GM12878 (cell line): Measurements from ENCODE around the gene TRIM67. TPM values are rescaled to one million over a fixed set of nuclear protein-coding genes. Genes with fewer than 3 reads are reported as not detected.

ENCODE experiments used
- ATAC-seq: fragments of 200-7000 bp; cut with Tn5 transposase; 3 replicates; pipeline ENCODE4 v1.9.1; 2020; ENCODE audit warnings: mild to moderate bottlenecking, moderate library complexity
- BruUV-seq: library from RNA; stranded (reverse); fragments of 400-500 nt; replicated peaks from 2 replicates; lab custom pipeline; 2021; lab: Mats Ljungman, UMichigan
- CTCF ChIA-PET: fragments of 300-600 bp; sonication (Branson Sonifier 250); formaldehyde crosslinking; extraction: SDS; loops from one replicate; lab custom pipeline; 2021; ENCODE audit warnings: inconsistent platforms; lab: Yijun Ruan, JAX
- POLR2A ChIA-PET: fragments of 350-600 bp; formaldehyde crosslinking; extraction: SDS; loops from one replicate; lab custom pipeline; 2021; ENCODE audit warnings: inconsistent platforms; lab: Charles Lee
- RAD21 ChIA-PET: fragments of 300-600 bp; sonication (Branson Sonifier 250); formaldehyde crosslinking; loops from one replicate; lab custom pipeline; 2023; ENCODE audit warnings: antibody characterized with exemption; ENCODE audit not compliant: unreplicated experiment; lab: Charles Lee
- SMC1A ChIA-PET: fragments of 300-600 bp; sonication (Branson Sonifier 250); formaldehyde crosslinking; loops from one replicate; lab custom pipeline; 2023; ENCODE audit not compliant: unreplicated experiment, uncharacterized antibody; lab: Charles Lee
- DNase-seq: peaks from one replicate; pipeline ENCODE4 v3.0.0-alpha.2; 2011; ENCODE audit warnings: low read depth, low spot score
- FAIRE-seq: peaks from 3 replicates; lab custom pipeline; 2011; peaks lifted over from hg19 to GRCh38; lab: Jason Lieb, UNC
- H2AFZ ChIP-seq: 2 replicates; pipeline ENCODE4 v1.6.0; 2011; ENCODE audit warnings: low read depth, low read length, control low read depth; ENCODE audit not compliant: control insufficient read depth
- H3K27ac ChIP-seq: 2 replicates; pipeline ENCODE4 v1.5.1; 2011; ENCODE audit warnings: control low read depth; ENCODE audit not compliant: control insufficient read depth, insufficient read depth
- H3K27me3 ChIP-seq, 2 experiments: replicated peaks in 1 of 2; 2 replicates each; pipeline versions ENCODE4 v1.6.0 to v1.6.1; 2011; ENCODE audit warnings: low read length in 1 of 2; ENCODE audit not compliant: control insufficient read depth in 2 of 2, insufficient read depth in 2 of 2
- H3K36me3 ChIP-seq, 2 experiments: 2 replicates each; pipeline ENCODE4 v1.5.1; 2011; ENCODE audit warnings: low read length in 1 of 2; ENCODE audit not compliant: control insufficient read depth in 2 of 2, insufficient read depth in 2 of 2
- H3K4me1 ChIP-seq: 2 replicates; pipeline ENCODE4 v1.6.1; 2011; ENCODE audit warnings: mild to moderate bottlenecking, low read length, moderate library complexity, mixed read lengths; ENCODE audit not compliant: control insufficient read depth, insufficient read depth
- H3K4me2 ChIP-seq: 2 replicates; pipeline ENCODE4 v1.6.0; 2011; ENCODE audit warnings: control low read depth; ENCODE audit not compliant: control insufficient read depth, insufficient read depth
- H3K4me3 ChIP-seq: fragments of 200-600 bp; sonication (generic); 2 replicates; pipeline ENCODE4 v1.5.1; 2016
- H3K79me2 ChIP-seq: 2 replicates; pipeline ENCODE4 v1.6.0; 2011; ENCODE audit warnings: low read length; ENCODE audit not compliant: control insufficient read depth, insufficient read depth
- H3K9ac ChIP-seq: 2 replicates; pipeline ENCODE4 v1.8.0; 2011; ENCODE audit warnings: low read length, control low read depth, mixed read lengths; ENCODE audit not compliant: control insufficient read depth, insufficient read depth
- H3K9me3 ChIP-seq: replicated peaks from 3 replicates; pipeline ENCODE4 v1.5.1; 2011; ENCODE audit warnings: mild to moderate bottlenecking, low read length; ENCODE audit not compliant: control insufficient read depth, insufficient read depth
- H4K20me1 ChIP-seq: 2 replicates; pipeline ENCODE4 v1.6.0; 2011; ENCODE audit not compliant: control insufficient read depth, insufficient read depth
- FOXM1 ChIP-seq: IDR thresholded peaks from 2 replicates; pipeline ENCODE4 v1.6.1; 2012; ENCODE audit warnings: low read depth, mild to moderate bottlenecking, inconsistent platforms, low read length, moderate library complexity
- MEF2B ChIP-seq: fragments of 450-650 bp; IDR thresholded peaks from 2 replicates; pipeline ENCODE4 v1.6.1; 2018; ENCODE audit warnings: mild to moderate bottlenecking, moderate library complexity; ENCODE audit not compliant: partially characterized antibody, poor library complexity, severe bottlenecking
- NBN ChIP-seq: fragments of 450-650 bp; IDR thresholded peaks from 2 replicates; pipeline ENCODE4 v1.6.1; 2016
- YY1 ChIP-seq: IDR thresholded peaks from 2 replicates; pipeline ENCODE4 v1.6.1; 2011; ENCODE audit warnings: low read depth, mild to moderate bottlenecking, low read length
- WGBS: methylation state at CpG from one replicate; pipeline ENCODE4 v1.1.6; 2016; ENCODE audit warnings: low lambda C conversion rate; ENCODE audit not compliant: insufficient replicate concordance, insufficient coverage; ENCODE audit errors: missing lambda C conversion rate; 5-methylcytosine and 5-hydroxymethylcytosine counted together
- in situ Hi-C: fragments of 300-500 bp; cut with MboI; formaldehyde crosslinking; loops from 9 replicates; pipeline ENCODE4 v1.14.3; 2018; ENCODE audit warnings: mixed read lengths
- intact Hi-C: fragments of 100-400 bp; cut with micrococcal nuclease; formaldehyde crosslinking; loops from one replicate; pipeline ENCODE4 v1.14.2; 2022; ENCODE audit not compliant: unreplicated experiment
- polyA plus RNA-seq, 11 experiments: library from polyadenylated mRNA; depleted of rRNA in 4 of 11; unstranded in 6 of 11; stranded (reverse) in 5 of 11; fragments of >200 nt; fragmentation: Nextera tagmentation in 4 of 11; fragmentation: Illumina TruSeq in 1 of 11; extraction: Ambion mirVana in 4 of 11; extraction: Trizol in 1 of 11; gene quantifications; 1 replicate in 1 of 11; 2 replicates in 10 of 11; pipeline versions ENCODE4 v1.2.1 to v1.2.3, GENCODE V29; 2011 to 2016; ENCODE audit warnings: inconsistent platforms in 2 of 11, missing spikeins in 2 of 11, low read depth in 1 of 11
- total RNA-seq, 4 experiments: library from RNA; depleted of rRNA in 3 of 4; stranded (reverse); fragments of >200 nt in 3 of 4; fragmentation: Illumina TruSeq in 1 of 4; extraction: Trizol in 1 of 4; gene quantifications; 2 replicates each; pipeline versions ENCODE4 v1.2.1 to v1.2.3, GENCODE V29; 2013 to 2021
- TF ChIP-seq, protein P1 (sequence below): fragments of 450-650 bp; IDR thresholded peaks from 2 replicates; pipeline ENCODE4 v1.6.1; 2016; ENCODE audit warnings: mild to moderate bottlenecking

Gene TRIM67
- total and polyA plus RNA-seq, 10 of the 15 experiments (the other 5 are each of a cell fraction or from before 2014, with no cell fraction given): under 0.01 to 0.01 TPM; not detected in 8

DNA sequence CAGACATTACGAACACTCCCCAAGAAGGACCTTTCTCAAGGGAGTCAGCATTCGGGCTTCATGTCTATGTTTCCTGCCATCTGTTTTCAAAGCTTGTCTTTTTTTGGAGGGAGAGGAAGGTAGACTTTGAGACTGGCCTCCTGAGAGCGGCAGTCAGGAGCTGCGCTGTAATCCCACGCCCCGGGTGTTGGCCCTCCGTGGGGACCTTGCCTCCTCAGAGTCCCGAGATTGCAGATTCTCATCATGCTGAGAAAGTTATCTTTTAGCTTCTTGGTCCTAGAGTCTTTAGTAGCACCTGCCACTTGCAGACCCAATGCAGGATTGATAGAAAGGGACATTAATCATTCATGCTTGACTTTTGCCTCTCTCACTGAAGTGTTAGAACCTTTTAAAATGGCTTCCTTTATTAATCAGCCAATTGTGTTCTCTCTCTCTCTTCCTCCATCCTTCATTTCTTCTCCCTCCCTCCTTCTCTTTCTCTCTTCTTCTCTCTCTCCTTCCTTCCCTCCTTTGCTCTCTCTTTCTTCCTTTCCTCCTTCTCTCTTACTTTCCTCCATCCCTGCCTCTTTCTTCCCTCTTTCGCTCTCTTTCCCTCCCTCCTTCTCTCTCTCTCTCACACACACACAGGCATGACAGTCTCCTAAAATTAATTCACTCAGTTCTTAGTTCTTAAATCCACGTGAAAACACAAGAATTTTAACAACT is 54.0 kb downstream of the TRIM67 start:
- Histone ChIP-seq H3K9ac (no peak overlapping the region), H3K36me3 (no peaks in the 10 kb centered on the region), H3K27ac (no peak overlapping the region), H3K4me1 (peaks cover 12% of the 10 kb centered on the region), H4K20me1 (no peaks in the 10 kb centered on the region), H3K27me3 (no peaks in the 10 kb centered on the region; a peak in 1 of 4 replicates), H2AFZ (peak overlapping the region; percentile 86), H3K79me2 (no peaks in the 10 kb centered on the region)
- CTCF ChIA-PET: interaction anchor here (0.7 to 3.0 kb wide), 8 partner anchors 9 to 300 kb away, joined by 3 to 13 read pairs (median 5); no protein-coding TSS in a partner anchor
- POLR2A ChIA-PET: interaction anchor here (1.6 kb wide), 1 partner anchor 16 kb away, joined by 4 read pairs; no protein-coding TSS in a partner anchor
- 9% methylated on average over 10 of the region's 10 CpGs for WGBS
- intact Hi-C loops: no loop called here
- RAD21 ChIA-PET: interaction anchor here (1.2 to 1.4 kb wide), 2 partner anchors 386 to 417 kb away, joined by 3 read pairs; no protein-coding TSS in a partner anchor
- no TSS peak for BruUV-seq
- in situ Hi-C loops: loop anchor here (10.0 kb wide), 1 partner anchor 581 kb away; no protein-coding TSS in a partner anchor
- SMC1A ChIA-PET: interaction anchor here (0.9 to 1.9 kb wide), 4 partner anchors 17 to 375 kb away, joined by 3 to 6 read pairs (median 4); no protein-coding TSS in a partner anchor
- TF ChIP-seq, protein P1, sequence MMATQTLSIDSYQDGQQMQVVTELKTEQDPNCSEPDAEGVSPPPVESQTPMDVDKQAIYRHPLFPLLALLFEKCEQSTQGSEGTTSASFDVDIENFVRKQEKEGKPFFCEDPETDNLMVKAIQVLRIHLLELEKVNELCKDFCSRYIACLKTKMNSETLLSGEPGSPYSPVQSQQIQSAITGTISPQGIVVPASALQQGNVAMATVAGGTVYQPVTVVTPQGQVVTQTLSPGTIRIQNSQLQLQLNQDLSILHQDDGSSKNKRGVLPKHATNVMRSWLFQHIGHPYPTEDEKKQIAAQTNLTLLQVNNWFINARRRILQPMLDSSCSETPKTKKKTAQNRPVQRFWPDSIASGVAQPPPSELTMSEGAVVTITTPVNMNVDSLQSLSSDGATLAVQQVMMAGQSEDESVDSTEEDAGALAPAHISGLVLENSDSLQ: peak; percentile 24; the same call in 1 of the 2 replicates
- peak; percentile 60 for TF ChIP-seq MEF2B
- no peak for TF ChIP-seq FOXM1
- 0 out of 2 replicates have a peak, but pooled peaks have one; percentile 10 for TF ChIP-seq YY1
- TF ChIP-seq NBN: 0 out of 2 replicates have a peak, but pooled peaks have one; percentile 52
- TF ChIP-seq, all 136 proteins: peak for 4
- Histone ChIP-seq H3K4me2 (peak overlapping the region; percentile 90), H3K9me3 (no peaks in the 10 kb centered on the region), H3K4me3 (peak overlapping the region; percentile 4; the same call in 1 of the 2 replicates)
- ATAC-seq (peak; percentile 9; the same call in 2 of the 3 replicates), DNase-seq (no peak), FAIRE-seq (no peak)
